Lung microvascular endothelial cell (primary cell): ENCODE measurements around the gene OR14J1. TPM values are rescaled to one million over a fixed set of nuclear protein-coding genes. Genes with fewer than 3 reads are reported as not detected.
"Not testable (repeated sequence)": the region's sequence is repeated elsewhere in the genome, so short reads cannot be mapped to it uniquely, and the experiment has no call there.

ENCODE experiments used
- DNase-seq, 2 donors: peaks; one replicate each; pipeline versions ENCODE4 v3.0.0 to v3.0.0-alpha.2; 2010; ENCODE audit warnings: low read depth in 2 of 2
- total RNA-seq: library from RNA; depleted of rRNA; stranded (reverse); fragments of >200 nt; gene quantifications from 2 replicates; pipeline ENCODE4 v1.2.1, GENCODE V29; 2014

Gene OR14J1, protein sequence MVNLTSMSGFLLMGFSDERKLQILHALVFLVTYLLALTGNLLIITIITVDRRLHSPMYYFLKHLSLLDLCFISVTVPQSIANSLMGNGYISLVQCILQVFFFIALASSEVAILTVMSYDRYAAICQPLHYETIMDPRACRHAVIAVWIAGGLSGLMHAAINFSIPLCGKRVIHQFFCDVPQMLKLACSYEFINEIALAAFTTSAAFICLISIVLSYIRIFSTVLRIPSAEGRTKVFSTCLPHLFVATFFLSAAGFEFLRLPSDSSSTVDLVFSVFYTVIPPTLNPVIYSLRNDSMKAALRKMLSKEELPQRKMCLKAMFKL
- not detected in 2 replicates for total RNA-seq

DNA sequence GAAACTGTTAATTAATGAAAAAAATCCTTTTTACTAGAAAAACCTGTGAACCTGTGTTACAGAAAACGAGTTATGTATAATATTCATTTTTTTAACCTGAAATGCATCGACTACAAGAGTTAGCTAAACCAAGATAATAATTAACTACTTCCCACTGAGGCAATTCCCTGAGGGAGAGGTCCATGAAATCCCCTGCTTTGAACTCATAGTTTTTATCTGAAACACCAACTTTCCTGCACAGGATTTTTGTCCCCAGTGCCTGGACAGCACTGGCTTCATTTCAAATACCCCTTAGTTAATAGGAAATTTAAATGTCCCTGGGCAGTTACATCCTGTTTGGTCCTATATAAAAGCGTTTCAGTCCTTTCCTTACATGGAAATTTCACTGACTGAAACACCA, at the start of gene OR14J1:
Gene OR14J1, plus strand, starts transcription at position 386 of the 400 bp plus-strand sequence. CDS start 4,989 bp downstream, outside the sequence.
- DNase-seq = no peak

DNA sequence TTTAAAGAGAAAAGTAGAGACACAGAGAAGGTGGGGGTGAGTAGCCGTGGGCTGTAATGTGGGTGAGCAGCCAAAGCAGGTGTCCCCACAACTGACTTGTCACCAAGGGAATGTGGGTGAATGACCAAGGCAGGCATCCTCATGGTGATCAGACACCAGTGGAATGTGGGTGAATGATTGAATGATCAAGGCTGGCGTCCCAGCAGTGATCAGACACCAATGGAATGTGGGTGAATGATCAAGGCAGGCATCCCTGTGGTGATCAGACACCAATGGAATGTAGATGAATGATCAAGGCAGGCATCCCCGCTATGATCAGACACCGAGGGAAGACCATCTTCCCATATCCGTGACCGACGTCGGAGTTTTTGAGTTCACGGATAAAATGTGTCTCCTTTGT, 49.8 kb upstream of the OR14J1 start:
- no peak for DNase-seq

DNA sequence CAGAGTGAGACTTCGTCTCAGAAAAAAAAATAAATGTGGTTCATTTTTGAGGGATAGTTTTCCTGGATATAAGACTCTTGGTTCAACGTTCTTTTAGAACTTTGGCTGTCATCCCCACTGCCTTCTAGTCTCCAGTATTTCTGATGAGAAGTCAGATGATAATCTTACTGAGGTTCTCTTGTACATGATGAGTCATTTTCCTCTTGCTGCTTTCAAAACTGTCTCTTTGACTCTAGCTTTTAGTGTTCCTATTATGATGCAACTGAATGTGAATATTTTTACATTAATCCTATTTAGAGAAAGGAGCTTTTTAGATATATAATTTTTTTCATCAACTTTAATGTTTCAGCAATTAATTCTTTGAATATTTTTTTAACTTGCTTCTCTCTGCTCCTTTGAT, 46.0 kb upstream of the OR14J1 start:
- DNase-seq = no peak

DNA sequence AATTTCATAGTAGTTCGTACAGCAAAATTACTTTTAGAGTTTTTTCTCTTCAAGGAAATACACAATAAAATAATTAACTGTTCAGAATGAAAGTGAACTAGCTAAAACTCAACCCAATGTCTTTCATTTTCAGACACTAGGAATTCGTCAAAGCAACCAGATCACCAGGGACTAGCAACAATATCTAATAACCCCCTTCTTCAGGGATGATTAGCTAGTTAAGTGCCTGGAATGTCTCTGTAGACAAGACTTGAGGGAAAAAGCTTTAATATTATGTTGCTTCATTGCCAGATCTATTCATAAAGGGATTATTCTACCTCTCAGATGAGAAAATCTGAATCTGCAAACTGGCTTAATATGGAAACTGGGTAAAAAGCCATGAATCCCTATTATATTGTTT, 41.8 kb upstream of the OR14J1 start:
- no peak for DNase-seq

DNA sequence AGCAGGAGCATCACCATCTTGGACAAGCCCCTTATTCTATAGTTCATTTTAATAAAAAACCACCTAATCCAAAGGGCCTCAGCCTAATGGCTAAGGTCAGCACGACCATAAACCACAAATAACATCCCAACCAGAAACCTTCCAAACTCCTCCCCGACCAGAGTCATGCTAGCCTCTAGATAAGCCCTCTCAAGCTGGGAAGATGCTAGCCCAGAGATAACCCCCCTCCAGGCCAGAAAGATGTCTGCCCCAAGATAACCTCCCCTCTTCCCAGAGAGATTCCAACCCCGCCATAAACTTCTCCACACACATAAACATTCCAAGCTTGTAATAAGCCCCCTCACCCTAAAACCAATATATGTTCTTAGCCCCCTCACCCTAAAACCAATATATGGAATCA, 38.5 kb upstream of the OR14J1 start:
- no peak for DNase-seq

DNA sequence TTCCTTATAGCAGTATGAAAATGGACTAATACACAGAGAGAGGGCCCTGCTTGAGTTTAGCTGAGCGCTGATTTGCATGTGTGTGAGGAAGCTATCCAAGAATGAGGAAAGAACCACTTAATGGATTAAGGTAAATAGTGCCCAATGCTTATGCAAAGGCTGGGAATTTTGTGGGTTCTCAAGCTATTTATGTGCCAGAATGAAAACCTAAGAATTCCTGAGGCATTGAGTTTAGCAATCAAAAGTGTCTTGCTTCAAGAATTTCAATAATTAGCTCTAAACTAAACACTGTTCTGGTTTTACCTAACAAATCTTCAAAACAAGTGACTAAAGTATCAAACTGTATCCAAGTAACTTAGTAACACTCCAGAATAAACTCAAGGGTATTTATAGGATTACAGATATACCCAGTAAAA, 7.0 kb upstream of the OR14J1 start:
- DNase-seq = no peak

DNA sequence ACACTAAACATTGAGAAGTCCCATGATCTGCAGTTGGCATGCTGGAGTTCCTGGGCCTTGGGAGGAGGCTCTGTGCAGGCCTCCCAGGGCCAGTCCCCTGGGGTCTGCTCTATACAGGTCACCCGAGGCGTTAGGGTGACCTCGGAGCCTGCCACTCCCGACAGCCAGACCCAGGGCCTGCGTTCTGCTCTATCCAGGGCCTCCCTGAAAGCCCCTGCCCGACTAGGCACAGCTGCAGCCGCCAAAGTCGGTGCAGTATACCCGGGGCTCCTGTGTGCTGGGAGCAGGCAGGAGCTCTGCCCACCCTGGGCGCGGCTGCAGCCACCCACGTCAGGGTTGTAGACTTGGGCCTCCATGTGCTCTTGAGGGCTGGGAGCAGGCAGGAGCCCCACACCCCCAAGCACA, 6.3 kb upstream of the OR14J1 start:
- no peak for DNase-seq

DNA sequence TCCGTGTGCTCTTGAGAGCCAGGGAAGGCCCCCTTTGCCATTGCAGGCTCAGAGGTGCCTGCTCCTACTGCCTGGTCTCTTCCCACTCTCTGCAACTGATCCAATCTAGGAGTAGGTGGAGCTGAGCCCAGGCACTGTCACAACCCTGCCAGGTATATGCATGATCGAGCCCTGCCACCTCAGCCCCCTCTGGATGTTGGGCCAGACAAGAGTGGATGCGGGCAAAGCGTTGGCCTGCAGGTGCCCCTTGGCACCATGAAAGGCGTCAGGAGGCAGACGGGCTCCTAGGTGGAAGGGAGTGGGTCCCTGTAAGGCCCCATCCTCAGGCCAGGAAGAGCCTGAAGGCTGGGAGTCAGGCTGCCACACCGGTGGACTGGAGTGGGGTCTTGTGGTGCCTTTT, 5.9 kb upstream of the OR14J1 start:
- no peak for DNase-seq

DNA sequence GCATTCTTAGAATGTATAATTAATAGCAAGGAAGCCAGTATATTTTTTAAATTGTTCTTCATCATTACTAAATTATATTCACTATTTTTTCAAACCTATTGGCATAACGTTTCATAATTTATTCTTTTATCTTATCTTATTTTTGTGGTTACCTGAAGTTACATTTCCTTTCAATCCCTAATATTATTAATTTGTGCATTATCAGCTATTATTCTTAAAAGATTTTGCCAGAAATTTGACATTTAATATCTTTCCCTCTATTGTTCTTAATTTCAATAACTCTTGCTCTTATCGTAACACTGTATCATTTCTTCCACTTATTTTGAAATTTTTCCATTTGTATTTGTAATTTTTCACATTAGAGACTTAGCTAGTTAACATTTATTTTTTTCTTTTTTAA, 18.4 kb downstream of the OR14J1 start:
- no peak for DNase-seq

DNA sequence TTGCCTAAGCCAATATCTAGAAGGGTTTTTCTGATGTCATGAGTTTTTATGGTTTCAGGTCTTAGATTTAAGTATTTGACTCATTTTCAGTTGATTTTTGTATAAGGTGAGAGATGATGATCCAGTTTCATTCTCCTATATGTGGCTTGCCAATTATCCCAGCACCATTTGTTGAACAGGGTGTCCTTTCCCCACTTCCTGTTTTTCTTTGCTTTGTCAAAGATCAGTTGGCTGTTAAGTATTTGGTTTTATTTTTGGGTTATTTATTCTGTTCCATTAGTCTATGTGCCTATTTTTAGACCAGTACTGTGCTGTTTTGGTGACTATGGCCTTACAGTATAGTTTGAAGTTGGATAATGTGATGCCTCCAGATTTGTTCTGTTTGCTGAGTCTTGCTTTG, 21.8 kb downstream of the OR14J1 start:
- not testable (repeated sequence) for DNase-seq

DNA sequence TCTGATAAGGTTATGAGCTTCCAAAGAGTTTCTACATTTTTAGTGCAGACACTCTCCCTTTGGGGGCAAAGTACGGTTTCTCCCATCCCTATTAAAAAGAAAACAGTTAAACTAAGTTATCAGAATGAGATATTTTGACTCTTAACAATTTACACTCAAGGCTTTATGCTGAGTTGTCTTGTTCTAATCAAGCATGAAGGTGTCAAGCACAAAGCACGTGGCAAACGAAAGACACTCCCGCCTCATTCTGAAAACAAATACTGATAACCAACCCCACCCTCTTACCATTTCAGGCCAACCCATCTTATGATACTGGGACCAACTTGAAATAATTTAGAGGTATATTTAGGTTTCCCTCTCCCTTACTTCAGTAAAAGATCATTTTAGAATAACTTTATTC, 24.3 kb downstream of the OR14J1 start:
- DNase-seq = no peak

DNA sequence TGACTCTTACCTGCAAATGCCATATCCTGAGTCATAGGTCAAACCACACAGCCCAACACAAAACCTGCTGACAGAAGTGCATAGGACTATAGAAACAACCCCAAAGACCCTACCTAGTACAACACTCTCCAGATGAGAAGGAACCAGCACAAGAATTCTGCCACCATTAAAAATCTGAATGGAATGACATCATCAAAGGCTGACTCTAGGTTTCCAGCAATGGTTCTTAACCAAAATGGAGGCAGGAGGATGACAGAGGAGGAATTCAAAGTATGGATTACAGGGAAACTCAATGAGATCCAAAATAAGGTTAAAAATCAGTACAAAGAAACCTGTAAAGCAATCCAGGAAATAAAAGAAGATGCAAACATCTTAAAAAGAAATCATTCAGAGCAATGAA, 31.2 kb downstream of the OR14J1 start:
- DNase-seq = no peak

DNA sequence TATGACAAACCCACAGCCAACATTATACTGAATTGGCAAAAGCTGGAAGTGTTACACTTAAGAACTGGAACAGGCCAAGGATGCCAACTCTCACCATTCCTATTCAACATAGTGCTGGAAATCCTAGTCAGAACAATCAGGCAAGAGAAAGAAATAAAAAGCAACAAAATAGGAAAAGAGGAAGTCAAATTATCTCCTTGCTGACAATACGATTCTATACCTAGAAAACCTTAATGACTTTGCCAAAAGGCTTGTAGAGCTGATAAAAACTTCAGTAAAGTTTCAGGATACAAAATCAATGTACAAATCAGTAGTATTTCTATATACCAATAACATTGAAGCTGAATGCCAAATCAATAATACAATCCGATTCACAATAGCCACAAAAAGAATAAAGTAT, 34.8 kb downstream of the OR14J1 start:
- DNase-seq = no peak

DNA sequence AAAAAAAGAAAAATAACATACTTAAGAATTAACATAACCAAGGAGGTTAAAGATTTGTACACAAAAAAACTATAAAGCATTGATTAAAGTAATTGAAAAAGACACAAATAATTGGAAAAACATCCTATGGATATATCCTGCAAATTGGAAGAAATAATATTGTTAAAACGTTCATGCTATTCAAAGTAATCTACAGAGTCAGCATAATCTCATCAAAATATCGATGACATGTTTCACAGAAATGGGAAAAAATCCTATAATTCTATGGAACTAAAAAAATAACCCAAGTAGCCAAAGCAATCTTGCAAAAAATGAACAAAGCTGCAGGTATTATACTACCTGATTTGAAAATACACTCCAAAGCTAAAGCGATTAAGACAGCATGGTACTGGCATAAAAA, 43.9 kb downstream of the OR14J1 start:
- DNase-seq = no peak

DNA sequence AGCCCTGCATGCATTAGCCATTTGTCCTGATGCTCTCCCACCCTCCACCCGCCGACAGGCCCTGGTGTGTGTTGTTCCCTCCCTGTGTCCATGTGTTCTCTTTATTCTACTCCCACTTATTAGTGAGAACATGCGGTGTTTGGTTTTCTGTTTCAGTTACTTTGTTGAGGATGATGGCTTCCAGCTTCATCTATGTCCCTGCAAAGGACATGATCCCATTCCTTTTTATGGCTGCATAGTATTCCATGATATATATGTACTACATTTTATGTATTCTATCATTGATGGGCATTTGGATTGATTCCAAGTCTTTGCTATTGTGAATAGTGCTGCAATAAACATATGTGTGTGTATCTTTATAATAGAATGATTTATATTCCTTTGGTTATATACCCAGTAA, 47.8 kb downstream of the OR14J1 start:
- not testable (repeated sequence) for DNase-seq

DNA sequence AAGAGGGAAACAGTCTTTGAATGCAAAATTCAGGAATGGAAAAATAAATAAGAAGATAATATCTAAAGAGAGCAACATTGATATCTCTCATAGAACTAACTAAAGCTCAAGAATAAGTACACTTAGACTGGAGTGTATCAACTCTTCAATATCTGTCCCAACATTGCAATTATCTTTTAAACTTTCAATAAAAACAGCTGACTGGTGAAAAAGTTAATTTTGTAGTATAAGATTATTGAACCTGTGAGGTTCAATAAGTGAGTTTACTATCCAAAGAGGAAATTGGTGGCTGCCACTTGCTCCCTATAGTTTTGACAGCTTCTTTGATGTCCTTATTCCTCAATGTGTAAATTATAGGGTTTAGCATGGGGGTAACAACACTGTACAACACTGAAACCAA, 53.5 kb downstream of the OR14J1 start:
- DNase-seq = no peak

DNA sequence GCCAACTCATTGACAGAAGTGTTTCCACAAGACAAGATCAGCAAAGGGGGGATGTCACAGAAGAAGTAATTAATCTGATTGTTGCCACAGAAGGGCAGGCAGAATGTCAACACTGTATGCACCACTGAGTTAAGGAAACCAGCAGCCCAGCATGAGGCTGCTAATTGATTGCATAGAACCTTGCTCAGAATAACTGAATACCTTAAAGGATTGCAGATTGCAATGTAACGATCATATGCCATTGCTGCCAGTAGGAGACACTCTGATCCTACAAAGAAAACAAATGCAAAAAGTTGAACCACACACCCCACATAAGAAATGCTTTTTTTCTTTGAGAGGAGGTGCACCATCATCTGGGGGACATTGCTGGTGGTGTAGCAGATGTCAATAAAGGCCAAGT, 54.1 kb downstream of the OR14J1 start:
- DNase-seq = no peak

Other genes with a start within 250 kb of the OR14J1 start
- not detected in 2 replicates for gene OR2B3, start 214.4 kb upstream of the OR14J1 start, total RNA-seq
- not detected in 2 replicates for gene OR2J1, start 202.2 kb upstream of the OR14J1 start, total RNA-seq
- not detected in 2 replicates for gene OR2J3, start 193.6 kb upstream of the OR14J1 start, total RNA-seq
- not detected in 2 replicates for gene OR2J2, start 130.8 kb upstream of the OR14J1 start, total RNA-seq
- not detected in 2 replicates for gene OR5V1, start 67.2 kb downstream of the OR14J1 start, total RNA-seq
- gene OR12D3, start 73.6 kb downstream of the OR14J1 start, total RNA-seq = not detected in 2 replicates
- not detected in 2 replicates for gene OR12D2, start 93.9 kb downstream of the OR14J1 start, total RNA-seq
- gene OR12D1, start 113.2 kb downstream of the OR14J1 start, total RNA-seq = not detected in 2 replicates
- not detected in 2 replicates for gene OR10C1, start 137.6 kb downstream of the OR14J1 start, total RNA-seq
- gene OR11A1, start 155.4 kb downstream of the OR14J1 start, total RNA-seq = not detected in 2 replicates
- not detected in 2 replicates for gene OR2H1, start 155.5 kb downstream of the OR14J1 start, total RNA-seq
- gene MAS1L, start 186.3 kb downstream of the OR14J1 start, total RNA-seq = not detected in 2 replicates